CD4-positive, alpha-beta T cell (primary cell): ENCODE results near the gene DHRSX. TPM values are rescaled to one million over a fixed set of nuclear protein-coding genes. Genes with fewer than 3 reads are reported as not detected.

Experiments
- ATAC-seq: fragments of 200-7000 bp; cut with Tn5 transposase; one replicate; pipeline ENCODE4 v1.10.0; 2022; ENCODE audit warnings: mild to moderate bottlenecking; ENCODE audit not compliant: poor library complexity
- CTCF ChIA-PET: fragments of 350-600 bp; sonication (Branson Sonifier 250); formaldehyde crosslinking; loops from one replicate; lab custom pipeline; 2021; ENCODE audit warnings: antibody characterized with exemption, inconsistent platforms; lab: Charles Lee
- POLR2A ChIA-PET: fragments of 350-600 bp; sonication (Branson Sonifier 250); formaldehyde crosslinking; loops from one replicate; lab custom pipeline; 2021; ENCODE audit warnings: antibody characterized with exemption, inconsistent platforms; lab: Charles Lee
- DNase-seq, 14 experiments: peaks; one replicate each; pipeline ENCODE4 v3.0.0-alpha.2; 2013 to 2020; ENCODE audit warnings: mixed read lengths in 2 of 14
- H3K27ac ChIP-seq, 2 donors: one replicate each; pipeline versions ENCODE4 v1.5.1 to v1.7.0; 2013; ENCODE audit warnings: low read length in 2 of 2, low read depth in 1 of 2, mild to moderate bottlenecking in 1 of 2
- H3K27me3 ChIP-seq, 2 experiments: 1 replicate in 1 of 2; 2 replicates in 1 of 2; pipeline versions ENCODE4 v1.6.1 to v1.7.0; 2013; ENCODE audit warnings: low read length in 2 of 2, control low read depth in 1 of 2, mild to moderate bottlenecking in 1 of 2, moderate library complexity in 1 of 2; ENCODE audit not compliant: insufficient read depth in 2 of 2, control insufficient read depth in 1 of 2
- H3K36me3 ChIP-seq: one replicate; pipeline ENCODE4 v1.6.1; 2013; ENCODE audit warnings: low read length, control low read depth; ENCODE audit not compliant: insufficient read depth
- H3K4me1 ChIP-seq: one replicate; pipeline ENCODE4 v1.6.1; 2013; ENCODE audit warnings: low read length, control low read depth; ENCODE audit not compliant: insufficient read depth
- H3K4me3 ChIP-seq: one replicate; pipeline ENCODE4 v1.5.1; 2013; ENCODE audit warnings: mild to moderate bottlenecking, low read length, moderate library complexity
- H3K9me3 ChIP-seq, 2 experiments: 1 replicate in 1 of 2; 2 replicates in 1 of 2; pipeline versions ENCODE4 v1.6.1 to v1.7.0; 2013; ENCODE audit warnings: low read length in 2 of 2, mild to moderate bottlenecking in 2 of 2, control low read depth in 1 of 2, moderate library complexity in 1 of 2; ENCODE audit not compliant: control insufficient read depth in 1 of 2, insufficient read depth in 1 of 2
- H3K27ac Mint-ChIP-seq: one replicate; pipeline ENCODE4 v1.8.0; 2020; ENCODE audit warnings: mixed read lengths
- H3K27me3 Mint-ChIP-seq: one replicate; pipeline ENCODE4 v1.8.0; 2021; ENCODE audit warnings: mixed read lengths
- H3K36me3 Mint-ChIP-seq: one replicate; pipeline ENCODE4 v1.8.0; 2021; ENCODE audit warnings: low read depth, mixed read lengths
- H3K4me1 Mint-ChIP-seq: one replicate; pipeline ENCODE4 v1.8.0; 2021; ENCODE audit warnings: low read depth, mixed read lengths
- H3K4me3 Mint-ChIP-seq: one replicate; pipeline ENCODE4 v1.8.0; 2020; ENCODE audit warnings: mild to moderate bottlenecking, mixed read lengths
- H3K9me3 Mint-ChIP-seq: one replicate; pipeline ENCODE4 v1.8.0; 2020; ENCODE audit warnings: mixed read lengths
- intact Hi-C, 2 experiments: fragments of 100-400 bp; cut with DNase I in 1 of 2; cut with micrococcal nuclease in 1 of 2; formaldehyde crosslinking; loops; one replicate each; pipeline versions ENCODE4 v1.15.1 to v1.9.0; 2023 to 2025; cut with DNase I, micrococcal nuclease
- total RNA-seq, 174 experiments: library from RNA in 2 of 174; stranded (reverse) in 2 of 174; gene quantifications; one replicate each; pipeline ENCODE4 v1.2.3 and lab custom pipeline; 2021 to 2026
- TF ChIP-seq, protein P1 (sequence below): fragments of 200-600 bp; IDR thresholded peaks from one replicate; pipeline ENCODE4 v1.8.0; 2022; ENCODE audit warnings: antibody characterized with exemption, mild to moderate bottlenecking

Gene DHRSX
- total RNA-seq, 2 experiments from 2014 or later: 12.1 to 13.9 TPM

DNA sequence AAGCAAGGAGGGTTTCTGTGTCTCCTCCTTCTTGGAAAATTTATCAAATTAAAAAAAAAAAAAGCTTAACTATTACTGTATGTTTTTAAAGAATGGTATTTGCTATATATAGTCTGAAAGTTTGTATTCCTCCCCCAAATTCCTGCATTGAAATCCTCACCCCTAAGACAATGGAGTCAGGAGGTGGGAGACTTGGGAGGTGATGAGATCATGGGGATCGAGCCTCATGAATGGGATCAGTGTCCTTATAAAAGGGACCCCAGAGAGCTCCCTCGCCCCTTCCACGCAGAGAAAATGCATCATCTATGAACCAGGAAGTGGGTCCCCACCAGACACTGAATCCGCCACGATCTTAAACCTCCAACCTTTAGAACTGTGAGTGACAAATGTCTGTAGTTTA is 50.1 kb downstream of the DHRSX start:
- intact Hi-C loops: no loop called here
- H3K4me3 ChIP-seq: no peak overlapping the region
- POLR2A ChIA-PET: no interaction called here
- Mint-ChIP-seq H3K27me3 (no peaks in the 10 kb centered on the region), H3K36me3 (peaks cover 30% of the 10 kb centered on the region), H3K4me3 (no peak overlapping the region), H3K4me1 (no peaks in the 10 kb centered on the region), H3K9me3 (no peaks in the 10 kb centered on the region), H3K27ac (no peak overlapping the region)
- H3K27me3 ChIP-seq: no peaks in the 10 kb centered on the region
- H3K9me3 ChIP-seq: no peaks in the 10 kb centered on the region
- TF ChIP-seq, protein P1, sequence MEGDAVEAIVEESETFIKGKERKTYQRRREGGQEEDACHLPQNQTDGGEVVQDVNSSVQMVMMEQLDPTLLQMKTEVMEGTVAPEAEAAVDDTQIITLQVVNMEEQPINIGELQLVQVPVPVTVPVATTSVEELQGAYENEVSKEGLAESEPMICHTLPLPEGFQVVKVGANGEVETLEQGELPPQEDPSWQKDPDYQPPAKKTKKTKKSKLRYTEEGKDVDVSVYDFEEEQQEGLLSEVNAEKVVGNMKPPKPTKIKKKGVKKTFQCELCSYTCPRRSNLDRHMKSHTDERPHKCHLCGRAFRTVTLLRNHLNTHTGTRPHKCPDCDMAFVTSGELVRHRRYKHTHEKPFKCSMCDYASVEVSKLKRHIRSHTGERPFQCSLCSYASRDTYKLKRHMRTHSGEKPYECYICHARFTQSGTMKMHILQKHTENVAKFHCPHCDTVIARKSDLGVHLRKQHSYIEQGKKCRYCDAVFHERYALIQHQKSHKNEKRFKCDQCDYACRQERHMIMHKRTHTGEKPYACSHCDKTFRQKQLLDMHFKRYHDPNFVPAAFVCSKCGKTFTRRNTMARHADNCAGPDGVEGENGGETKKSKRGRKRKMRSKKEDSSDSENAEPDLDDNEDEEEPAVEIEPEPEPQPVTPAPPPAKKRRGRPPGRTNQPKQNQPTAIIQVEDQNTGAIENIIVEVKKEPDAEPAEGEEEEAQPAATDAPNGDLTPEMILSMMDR: no peak
- H3K4me1 ChIP-seq: no peaks in the 10 kb centered on the region
- CTCF ChIA-PET: no interaction called here
- ATAC-seq (no peak), DNase-seq (no peak)
- H3K27ac ChIP-seq: no peak overlapping the region
- H3K36me3 ChIP-seq: peaks cover 7% of the 10 kb centered on the region

DNA sequence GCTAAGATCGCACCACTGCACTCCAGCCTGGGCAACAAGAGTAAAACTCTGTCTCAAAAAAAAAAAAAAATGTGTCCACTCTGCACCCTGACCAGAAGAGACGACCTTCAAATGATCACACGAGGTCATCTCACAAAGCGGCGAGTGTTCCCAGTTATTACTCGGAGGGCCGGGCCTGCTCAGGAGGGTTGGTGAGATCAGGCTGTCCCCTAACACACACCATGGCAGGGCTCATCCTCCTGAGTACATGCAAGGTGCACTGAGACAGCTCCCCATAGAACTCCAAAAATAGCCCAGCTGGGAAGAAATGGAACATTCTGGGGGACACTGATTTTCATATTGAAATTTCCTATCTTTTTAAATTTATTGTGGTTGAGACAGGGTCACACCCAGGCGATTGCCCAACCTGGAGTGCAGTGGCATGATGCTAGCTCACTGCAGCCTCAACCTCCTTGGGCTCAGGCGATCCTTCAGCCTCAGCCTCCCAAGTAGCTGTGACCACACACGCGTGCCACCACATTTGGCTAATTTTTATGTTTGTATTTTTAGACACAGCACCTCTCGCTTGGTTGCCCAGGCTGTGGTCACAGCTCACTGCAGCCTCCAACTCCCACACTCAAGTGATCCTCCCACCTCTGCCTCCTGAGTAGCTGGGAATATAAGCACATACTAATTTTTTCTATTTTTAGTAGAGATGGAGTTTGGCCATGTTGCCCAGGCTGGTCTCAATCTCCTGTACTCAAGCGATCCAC is 51.5 kb downstream of the DHRSX start:
- H3K36me3 Mint-ChIP-seq: peaks cover 35% of the 10 kb centered on the region
- DNase-seq (no peak), ATAC-seq (no peak)
- no peaks in the 10 kb centered on the region for H3K9me3 Mint-ChIP-seq
- CTCF ChIA-PET: no interaction called here
- peaks cover 7% of the 10 kb centered on the region for H3K36me3 ChIP-seq
- no peaks in the 10 kb centered on the region for H3K4me1 Mint-ChIP-seq
- H3K27me3 Mint-ChIP-seq: no peaks in the 10 kb centered on the region
- TF ChIP-seq, protein P1: no peak
- no peak overlapping the region for H3K4me3 Mint-ChIP-seq
- no peak overlapping the region for H3K27ac Mint-ChIP-seq
- H3K27me3 ChIP-seq: no peaks in the 10 kb centered on the region
- H3K27ac ChIP-seq: no peak overlapping the region
- no peaks in the 10 kb centered on the region for H3K9me3 ChIP-seq
- no peak overlapping the region for H3K4me3 ChIP-seq
- no peaks in the 10 kb centered on the region for H3K4me1 ChIP-seq
- intact Hi-C loops: no loop called here
- POLR2A ChIA-PET: no interaction called here

DNA sequence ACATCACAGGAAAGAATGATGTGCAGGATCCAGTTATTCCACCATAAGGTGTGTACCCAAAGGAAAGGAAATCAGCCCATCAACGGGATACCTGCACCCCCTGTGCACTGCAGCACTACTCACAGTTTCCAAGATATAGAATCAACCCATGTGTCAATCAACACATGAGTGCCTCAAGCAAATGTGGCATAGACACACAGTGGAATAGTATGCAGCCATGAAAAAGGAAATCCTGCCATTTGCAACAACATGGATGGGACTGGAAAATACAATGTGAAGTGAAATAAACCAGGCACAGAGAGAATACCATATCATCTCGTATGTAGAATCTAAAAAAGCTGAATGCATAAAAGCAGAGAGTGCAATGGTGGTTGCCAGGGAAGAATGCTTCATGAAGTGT is 53.3 kb downstream of the DHRSX start:
- Histone ChIP-seq H3K27me3 (no peaks in the 10 kb centered on the region), H3K9me3 (no peaks in the 10 kb centered on the region), H3K36me3 (peaks cover 3% of the 10 kb centered on the region), H3K4me3 (no peak overlapping the region), H3K27ac (no peak overlapping the region), H3K4me1 (no peaks in the 10 kb centered on the region)
- DNase-seq (no peak), ATAC-seq (no peak)
- Mint-ChIP-seq H3K27ac (no peak overlapping the region), H3K4me1 (no peaks in the 10 kb centered on the region), H3K9me3 (no peaks in the 10 kb centered on the region), H3K27me3 (no peaks in the 10 kb centered on the region), H3K36me3 (peaks cover 39% of the 10 kb centered on the region), H3K4me3 (no peak overlapping the region)
- intact Hi-C loops: no loop called here
- POLR2A ChIA-PET: no interaction called here
- TF ChIP-seq, protein P1: no peak
- CTCF ChIA-PET: no interaction called here
